IMR-90 (cell line): ENCODE measurements around the gene BTBD3. TPM values are rescaled to one million over a fixed set of nuclear protein-coding genes. Genes with fewer than 3 reads are reported as not detected.

Experiments
- ATAC-seq: fragments of 200-7000 bp; cut with Tn5 transposase; 2 replicates; pipeline ENCODE4 v1.9.1; 2020; ENCODE audit warnings: low read depth, mild to moderate bottlenecking, moderate library complexity
- BruUV-seq: library from RNA; stranded (reverse); fragments of 400-500 nt; replicated peaks from 2 replicates; lab custom pipeline; 2021; lab: Mats Ljungman, UMichigan
- CTCF ChIA-PET: fragments of 300-600 bp; formaldehyde crosslinking; extraction: SDS; loops from one replicate; lab custom pipeline; 2021; ENCODE audit warnings: antibody characterized with exemption; lab: Yijun Ruan, JAX
- POLR2A ChIA-PET: fragments of 300-600 bp; sonication (Branson Sonifier 250); formaldehyde crosslinking; loops from one replicate; lab custom pipeline; 2022; ENCODE audit warnings: antibody characterized with exemption; ENCODE audit not compliant: unreplicated experiment; lab: Charles Lee
- DNase-seq: peaks from one replicate; pipeline ENCODE4 v3.0.0; 2013
- H2AFZ ChIP-seq: replicated peaks from 2 replicates; pipeline ENCODE3; 2013; ENCODE audit warnings: low read length, mild to moderate bottlenecking; ENCODE audit not compliant: poor library complexity
- H2AK5ac ChIP-seq: 2 replicates; pipeline ENCODE4 v1.6.1; 2013; ENCODE audit warnings: low read depth, low read length, inconsistent platforms
- H2AK9ac ChIP-seq: replicated peaks from 2 replicates; pipeline ENCODE3; 2013; ENCODE audit warnings: mild to moderate bottlenecking, low read depth, low read length, moderate library complexity; ENCODE audit not compliant: poor library complexity
- H2BK120ac ChIP-seq: 2 replicates; pipeline ENCODE4 v1.6.1; 2013; ENCODE audit warnings: low read depth, low read length, inconsistent platforms
- H2BK15ac ChIP-seq: 3 replicates; pipeline ENCODE4 v1.6.1; 2013; ENCODE audit warnings: low read depth, low read length, inconsistent platforms
- H2BK20ac ChIP-seq: 2 replicates; pipeline ENCODE4 v1.6.1; 2013; ENCODE audit warnings: low read depth, mild to moderate bottlenecking, inconsistent platforms, low read length, moderate library complexity
- H2BK5ac ChIP-seq: 2 replicates; pipeline ENCODE4 v1.6.1; 2013; ENCODE audit warnings: mild to moderate bottlenecking, low read depth, low read length, inconsistent platforms; ENCODE audit not compliant: poor library complexity, severe bottlenecking
- H3K14ac ChIP-seq: replicated peaks from 2 replicates; pipeline ENCODE4 v1.6.1; 2013; ENCODE audit warnings: low read depth, low read length, inconsistent platforms
- H3K18ac ChIP-seq: 2 replicates; pipeline ENCODE4 v1.6.1; 2013; ENCODE audit warnings: low read depth, low read length, control low read depth
- H3K23ac ChIP-seq: 2 replicates; pipeline ENCODE4 v1.6.1; 2013; ENCODE audit warnings: low read depth, low read length, inconsistent platforms
- H3K27ac ChIP-seq: 2 replicates; pipeline ENCODE4 v1.5.1; 2013; ENCODE audit warnings: mild to moderate bottlenecking, control low read depth, low read length; ENCODE audit not compliant: insufficient read depth
- H3K27me3 ChIP-seq: 2 replicates; pipeline ENCODE4 v1.6.1; 2013; ENCODE audit warnings: low read length; ENCODE audit not compliant: control insufficient read depth, insufficient read depth
- H3K36me3 ChIP-seq: 2 replicates; pipeline ENCODE4 v1.6.1; 2013; ENCODE audit warnings: low read length, mixed read lengths; ENCODE audit not compliant: control insufficient read depth, insufficient read depth
- H3K4ac ChIP-seq: 2 replicates; pipeline ENCODE4 v1.6.1; 2013; ENCODE audit warnings: low read depth, low read length, inconsistent platforms
- H3K4me1 ChIP-seq: 2 replicates; pipeline ENCODE4 v1.6.1; 2013; ENCODE audit warnings: low read length, mixed read lengths; ENCODE audit not compliant: control insufficient read depth, insufficient read depth
- H3K4me2 ChIP-seq: 2 replicates; pipeline ENCODE4 v1.6.1; 2013; ENCODE audit warnings: low read depth, mild to moderate bottlenecking, control low read depth, low read length, moderate library complexity
- H3K4me3 ChIP-seq: 2 replicates; pipeline ENCODE4 v1.5.1; 2013; ENCODE audit warnings: low read depth, mild to moderate bottlenecking, control low read depth, low read length, moderate library complexity; ENCODE audit not compliant: insufficient read depth
- H3K56ac ChIP-seq: 2 replicates; pipeline ENCODE4 v1.6.1; 2013; ENCODE audit warnings: low read length, inconsistent platforms; ENCODE audit not compliant: insufficient read depth; ENCODE audit errors: extremely low read depth
- H3K79me1 ChIP-seq, 2 experiments: 2 replicates each; pipeline ENCODE4 v1.6.1; 2013; ENCODE audit warnings: low read length in 2 of 2, inconsistent platforms in 1 of 2, low read depth in 1 of 2
- H3K9ac ChIP-seq: 2 replicates; pipeline ENCODE4 v1.6.1; 2013; ENCODE audit warnings: low read depth, low read length, control low read depth
- H3K9me1 ChIP-seq: 2 replicates; pipeline ENCODE4 v1.6.1; 2013; ENCODE audit warnings: low read length, inconsistent platforms; ENCODE audit not compliant: insufficient read depth
- H3K9me3 ChIP-seq: 2 replicates; pipeline ENCODE4 v1.6.1; 2013; ENCODE audit warnings: low read length; ENCODE audit not compliant: control insufficient read depth, insufficient read depth
- H4K20me1 ChIP-seq: 2 replicates; pipeline ENCODE4 v1.6.1; 2013; ENCODE audit warnings: low read length, inconsistent platforms; ENCODE audit not compliant: insufficient read depth
- H4K5ac ChIP-seq: 2 replicates; pipeline ENCODE4 v1.6.1; 2013; ENCODE audit warnings: mild to moderate bottlenecking, low read depth, low read length, control low read depth
- H4K8ac ChIP-seq, 2 experiments: 2 replicates each; pipeline ENCODE4 v1.6.1; 2013; ENCODE audit warnings: low read depth in 2 of 2, low read length in 2 of 2, control low read depth in 1 of 2, inconsistent platforms in 1 of 2
- H4K91ac ChIP-seq: 2 replicates; pipeline ENCODE4 v1.6.1; 2013; ENCODE audit warnings: low read depth, low read length, inconsistent platforms; ENCODE audit not compliant: insufficient read depth
- BHLHE40 ChIP-seq: fragments of 150-350 bp; IDR thresholded peaks from 2 replicates; pipeline ENCODE4 v1.6.1; 2016; ENCODE audit warnings: mild to moderate bottlenecking, low read depth, low read length
- CEBPB ChIP-seq: IDR thresholded peaks from 2 replicates; pipeline ENCODE4 v1.6.1; 2012; ENCODE audit warnings: low read depth, low read length, improper control_type of control experiment
- MAZ ChIP-seq: IDR thresholded peaks from 2 replicates; pipeline ENCODE4 v1.6.1; 2012; ENCODE audit warnings: low read depth, mild to moderate bottlenecking, low read length, improper control_type of control experiment, moderate library complexity, borderline replicate concordance
- MXI1 ChIP-seq: IDR thresholded peaks from 2 replicates; pipeline ENCODE4 v1.6.1; 2012; ENCODE audit warnings: low read depth, mild to moderate bottlenecking, low read length, moderate library complexity, borderline replicate concordance
- NFE2L2 ChIP-seq: fragments of 150-350 bp; IDR thresholded peaks from 2 replicates; pipeline ENCODE4 v1.6.1; 2016; ENCODE audit warnings: low read depth, mild to moderate bottlenecking, low read length
- RAD21 ChIP-seq: IDR thresholded peaks from 2 replicates; pipeline ENCODE4 v1.6.1; 2012; ENCODE audit warnings: low read length, improper control_type of control experiment
- RCOR1 ChIP-seq: IDR thresholded peaks from 2 replicates; pipeline ENCODE4 v1.6.1; 2012; ENCODE audit warnings: mild to moderate bottlenecking, low read length, improper control_type of control experiment; ENCODE audit not compliant: insufficient replicate concordance
- SMC3 ChIP-seq: fragments of 150-350 bp; IDR thresholded peaks from 2 replicates; pipeline ENCODE4 v1.6.1; 2016; ENCODE audit warnings: low read depth, mild to moderate bottlenecking, antibody characterized with exemption, low read length, moderate library complexity
- WGBS, 2 experiments: methylation state at CpG; one replicate each; pipeline versions ENCODE4 v1.1.5 to v1.1.7; 2013; ENCODE audit warnings: missing lambda C conversion rate in 2 of 2; ENCODE audit not compliant: insufficient read length in 1 of 2; ENCODE audit errors: extremely low coverage in 2 of 2; 5-methylcytosine and 5-hydroxymethylcytosine counted together
- dilution Hi-C: fragments of 300-500 bp; cut with HindIII; formaldehyde crosslinking; loops from one replicate; pipeline ENCODE4 v1.14.3; 2018; ENCODE audit warnings: low sequenced_read_pairs; ENCODE audit not compliant: unreplicated experiment
- in situ Hi-C: fragments of 300-500 bp; cut with MboI; formaldehyde crosslinking; loops from 3 replicates; pipeline ENCODE4 v1.14.3; 2019; ENCODE audit warnings: low sequenced_read_pairs, inconsistent platforms, mixed read lengths
- intact Hi-C: fragments of 100-400 bp; cut with micrococcal nuclease; formaldehyde crosslinking; loops from 2 replicates; pipeline ENCODE4 v1.10.0; 2022
- polyA plus RNA-seq, 3 experiments: library from polyadenylated mRNA; depleted of rRNA; stranded (reverse); fragments of >200 nt; gene quantifications; 2 replicates each; pipeline ENCODE4 v1.2.3, GENCODE V29; 2012; ENCODE audit warnings: low replicate concordance in 1 of 3
- total RNA-seq: library from RNA; depleted of rRNA; stranded (reverse); fragments of >200 nt; gene quantifications from 2 replicates; pipeline ENCODE4 v1.2.3, GENCODE V29; 2012
- TF ChIP-seq, protein P1 (sequence below): fragments of 150-350 bp; IDR thresholded peaks from 2 replicates; pipeline ENCODE4 v1.6.1; 2016; ENCODE audit warnings: low read depth, mild to moderate bottlenecking, low read length, moderate library complexity, borderline replicate concordance
- TF ChIP-seq, protein P2 (sequence below): fragments of 150-350 bp; IDR thresholded peaks from 2 replicates; pipeline ENCODE4 v1.6.1; 2017; ENCODE audit warnings: mild to moderate bottlenecking, antibody characterized with exemption, low read length, low read depth
- TF ChIP-seq, protein P3 (sequence below): conservative IDR thresholded peaks from 2 replicates; pipeline ENCODE4 v1.5.1; 2012; ENCODE audit warnings: mild to moderate bottlenecking, low read depth, low read length, improper control_type of control experiment

The BTBD3 gene
- total and polyA plus RNA-seq, 2 of the 4 experiments (the other 2 are of a cell fraction): 22.7 to 44.6 TPM

DNA sequence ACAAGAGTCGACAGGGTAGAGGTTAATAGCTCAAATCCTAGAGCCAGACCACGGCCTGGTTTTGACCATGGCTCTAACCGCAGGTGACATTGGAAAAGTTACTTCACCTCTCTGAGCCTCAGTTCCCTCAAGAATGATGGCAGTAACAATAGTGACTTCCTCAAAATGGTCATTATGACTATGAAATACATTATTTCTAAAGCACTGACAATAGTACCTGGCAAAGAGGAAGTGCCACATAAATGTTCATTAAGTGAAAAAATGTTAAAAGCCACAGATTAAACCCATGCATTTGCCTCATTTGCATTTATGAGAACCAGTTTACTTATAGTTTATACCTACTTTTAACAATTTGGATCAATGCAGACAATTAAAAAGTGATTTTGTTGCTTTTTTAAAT lies 12.3 kb downstream of the BTBD3 start:
- intact Hi-C loops: no loop called here
- H2BK120ac ChIP-seq: no peak overlapping the region
- CTCF ChIA-PET: no interaction called here

More for the DNA sequence above, 12.3 kb downstream of the BTBD3 start:
- WGBS, 2 experiments: 100% methylated on average over 1 of the region's 3 CpGs; no CpG with 5 or more reads in 1 of the 2 experiments
- Histone ChIP-seq H3K9me3 (no peaks in the 10 kb centered on the region), H3K79me1 (peaks cover 3 to 7% of the 10 kb centered on the region in 2 experiments; a peak in 3 of 4 replicates), H2BK20ac (no peak overlapping the region), H3K18ac (no peak overlapping the region), H3K4me2 (no peak overlapping the region), H3K27me3 (no peaks in the 10 kb centered on the region; the same call in 1 of the 2 replicates), H3K36me3 (peaks cover 6% of the 10 kb centered on the region), H4K8ac (no peak overlapping the region), H2AFZ (no peak overlapping the region), H3K9me1 (peaks cover 3% of the 10 kb centered on the region; the same call in 1 of the 2 replicates), H4K5ac (no peak overlapping the region), H2AK5ac (no peak overlapping the region), H3K56ac (no peak overlapping the region), H3K27ac (no peak overlapping the region), H2BK15ac (no peak overlapping the region), H3K23ac (no peak overlapping the region), H3K4me1 (no peaks in the 10 kb centered on the region), H3K14ac (no peak overlapping the region), H3K9ac (no peak overlapping the region), H2BK5ac (no peak overlapping the region), H3K4ac (no peak overlapping the region), H2AK9ac (no peak overlapping the region), H4K20me1 (no peaks in the 10 kb centered on the region), H4K91ac (no peak overlapping the region), H3K4me3 (no peak overlapping the region)
- TF ChIP-seq CEBPB (no peak), NFE2L2 (no peak), MAZ (no peak), RCOR1 (no peak), MXI1 (no peak), BHLHE40 (no peak), RAD21 (no peak), SMC3 (no peak)
- TF ChIP-seq, protein P1, sequence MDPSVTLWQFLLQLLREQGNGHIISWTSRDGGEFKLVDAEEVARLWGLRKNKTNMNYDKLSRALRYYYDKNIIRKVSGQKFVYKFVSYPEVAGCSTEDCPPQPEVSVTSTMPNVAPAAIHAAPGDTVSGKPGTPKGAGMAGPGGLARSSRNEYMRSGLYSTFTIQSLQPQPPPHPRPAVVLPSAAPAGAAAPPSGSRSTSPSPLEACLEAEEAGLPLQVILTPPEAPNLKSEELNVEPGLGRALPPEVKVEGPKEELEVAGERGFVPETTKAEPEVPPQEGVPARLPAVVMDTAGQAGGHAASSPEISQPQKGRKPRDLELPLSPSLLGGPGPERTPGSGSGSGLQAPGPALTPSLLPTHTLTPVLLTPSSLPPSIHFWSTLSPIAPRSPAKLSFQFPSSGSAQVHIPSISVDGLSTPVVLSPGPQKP: no peak
- TF ChIP-seq, protein P2, sequence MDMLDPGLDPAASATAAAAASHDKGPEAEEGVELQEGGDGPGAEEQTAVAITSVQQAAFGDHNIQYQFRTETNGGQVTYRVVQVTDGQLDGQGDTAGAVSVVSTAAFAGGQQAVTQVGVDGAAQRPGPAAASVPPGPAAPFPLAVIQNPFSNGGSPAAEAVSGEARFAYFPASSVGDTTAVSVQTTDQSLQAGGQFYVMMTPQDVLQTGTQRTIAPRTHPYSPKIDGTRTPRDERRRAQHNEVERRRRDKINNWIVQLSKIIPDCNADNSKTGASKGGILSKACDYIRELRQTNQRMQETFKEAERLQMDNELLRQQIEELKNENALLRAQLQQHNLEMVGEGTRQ: no peak
- TF ChIP-seq, protein P3, sequence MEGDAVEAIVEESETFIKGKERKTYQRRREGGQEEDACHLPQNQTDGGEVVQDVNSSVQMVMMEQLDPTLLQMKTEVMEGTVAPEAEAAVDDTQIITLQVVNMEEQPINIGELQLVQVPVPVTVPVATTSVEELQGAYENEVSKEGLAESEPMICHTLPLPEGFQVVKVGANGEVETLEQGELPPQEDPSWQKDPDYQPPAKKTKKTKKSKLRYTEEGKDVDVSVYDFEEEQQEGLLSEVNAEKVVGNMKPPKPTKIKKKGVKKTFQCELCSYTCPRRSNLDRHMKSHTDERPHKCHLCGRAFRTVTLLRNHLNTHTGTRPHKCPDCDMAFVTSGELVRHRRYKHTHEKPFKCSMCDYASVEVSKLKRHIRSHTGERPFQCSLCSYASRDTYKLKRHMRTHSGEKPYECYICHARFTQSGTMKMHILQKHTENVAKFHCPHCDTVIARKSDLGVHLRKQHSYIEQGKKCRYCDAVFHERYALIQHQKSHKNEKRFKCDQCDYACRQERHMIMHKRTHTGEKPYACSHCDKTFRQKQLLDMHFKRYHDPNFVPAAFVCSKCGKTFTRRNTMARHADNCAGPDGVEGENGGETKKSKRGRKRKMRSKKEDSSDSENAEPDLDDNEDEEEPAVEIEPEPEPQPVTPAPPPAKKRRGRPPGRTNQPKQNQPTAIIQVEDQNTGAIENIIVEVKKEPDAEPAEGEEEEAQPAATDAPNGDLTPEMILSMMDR: no peak
- in situ Hi-C loops: no loop called here
- no TSS peak for BruUV-seq
- DNase-seq (no peak), ATAC-seq (no peak)
- POLR2A ChIA-PET: no interaction called here
- dilution Hi-C loops: no loop called here
